ENCODE results near the gene M1AP. TPM values are rescaled to one million over a fixed set of nuclear protein-coding genes. Genes with fewer than 3 reads are reported as not detected.

The M1AP gene
- polyA plus RNA-seq, 2 of the 4 experiments (the other 2 are of a cell fraction), result not detected

DNA sequence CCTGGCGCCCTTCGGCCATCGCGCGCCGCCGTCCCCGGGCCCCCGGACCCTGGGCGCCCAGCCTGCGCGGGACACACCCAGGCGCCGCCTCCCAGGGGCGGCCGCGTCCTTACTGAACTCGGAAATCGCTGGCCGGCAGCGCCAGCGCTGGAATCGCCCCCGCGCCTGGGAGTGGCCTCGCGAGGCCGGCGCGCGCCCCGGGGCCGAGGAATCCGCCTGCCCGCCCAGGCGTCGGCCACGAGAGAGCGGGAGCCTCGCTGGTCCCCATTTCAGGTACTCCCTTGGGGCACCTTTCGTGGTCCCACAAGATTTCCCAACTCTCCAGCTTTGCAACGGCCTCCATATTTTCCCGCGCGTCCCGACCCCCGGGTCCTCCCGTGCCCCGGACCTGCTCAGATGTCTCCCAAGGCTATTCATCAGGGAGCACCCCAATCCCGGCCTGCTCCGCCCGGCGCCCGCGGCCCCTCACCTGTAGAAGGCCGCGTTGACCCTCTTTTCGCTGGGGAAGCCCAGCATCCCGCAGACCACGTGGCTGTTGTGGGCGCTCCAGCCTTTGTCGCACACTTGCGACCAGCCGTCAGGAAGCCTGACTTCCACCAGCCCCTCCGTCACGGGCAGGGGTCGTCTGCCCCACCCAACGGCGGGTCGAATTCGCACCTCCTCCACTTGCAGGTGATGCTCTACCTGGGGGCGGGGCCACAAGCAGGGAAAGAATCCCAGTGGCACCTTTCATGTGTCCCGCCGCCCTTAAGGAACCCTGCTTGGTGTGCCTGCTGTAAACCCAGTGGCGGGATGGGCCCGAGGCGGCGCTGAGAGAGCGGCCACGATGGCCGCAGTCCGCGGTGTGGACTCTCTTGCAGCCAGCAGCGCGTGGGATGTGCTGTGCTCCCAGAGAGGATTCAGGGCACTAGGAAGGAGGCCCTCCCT, 99.0 kb downstream of the M1AP start (continued):
- TF ChIP-seq, protein P1, sequence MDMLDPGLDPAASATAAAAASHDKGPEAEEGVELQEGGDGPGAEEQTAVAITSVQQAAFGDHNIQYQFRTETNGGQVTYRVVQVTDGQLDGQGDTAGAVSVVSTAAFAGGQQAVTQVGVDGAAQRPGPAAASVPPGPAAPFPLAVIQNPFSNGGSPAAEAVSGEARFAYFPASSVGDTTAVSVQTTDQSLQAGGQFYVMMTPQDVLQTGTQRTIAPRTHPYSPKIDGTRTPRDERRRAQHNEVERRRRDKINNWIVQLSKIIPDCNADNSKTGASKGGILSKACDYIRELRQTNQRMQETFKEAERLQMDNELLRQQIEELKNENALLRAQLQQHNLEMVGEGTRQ (IDR thresholded peaks at IDR 0.05), result peak; percentile 46; the same call in 1 of the 2 replicates
- no peak for TF ChIP-seq ZNF302 (CRISPR knock-in tag; IDR thresholded peaks at IDR 0.05)
- TF ChIP-seq ZSCAN20 (CRISPR knock-in tag; IDR thresholded peaks at IDR 0.05), result no peak
- TF ChIP-seq, protein P2, sequence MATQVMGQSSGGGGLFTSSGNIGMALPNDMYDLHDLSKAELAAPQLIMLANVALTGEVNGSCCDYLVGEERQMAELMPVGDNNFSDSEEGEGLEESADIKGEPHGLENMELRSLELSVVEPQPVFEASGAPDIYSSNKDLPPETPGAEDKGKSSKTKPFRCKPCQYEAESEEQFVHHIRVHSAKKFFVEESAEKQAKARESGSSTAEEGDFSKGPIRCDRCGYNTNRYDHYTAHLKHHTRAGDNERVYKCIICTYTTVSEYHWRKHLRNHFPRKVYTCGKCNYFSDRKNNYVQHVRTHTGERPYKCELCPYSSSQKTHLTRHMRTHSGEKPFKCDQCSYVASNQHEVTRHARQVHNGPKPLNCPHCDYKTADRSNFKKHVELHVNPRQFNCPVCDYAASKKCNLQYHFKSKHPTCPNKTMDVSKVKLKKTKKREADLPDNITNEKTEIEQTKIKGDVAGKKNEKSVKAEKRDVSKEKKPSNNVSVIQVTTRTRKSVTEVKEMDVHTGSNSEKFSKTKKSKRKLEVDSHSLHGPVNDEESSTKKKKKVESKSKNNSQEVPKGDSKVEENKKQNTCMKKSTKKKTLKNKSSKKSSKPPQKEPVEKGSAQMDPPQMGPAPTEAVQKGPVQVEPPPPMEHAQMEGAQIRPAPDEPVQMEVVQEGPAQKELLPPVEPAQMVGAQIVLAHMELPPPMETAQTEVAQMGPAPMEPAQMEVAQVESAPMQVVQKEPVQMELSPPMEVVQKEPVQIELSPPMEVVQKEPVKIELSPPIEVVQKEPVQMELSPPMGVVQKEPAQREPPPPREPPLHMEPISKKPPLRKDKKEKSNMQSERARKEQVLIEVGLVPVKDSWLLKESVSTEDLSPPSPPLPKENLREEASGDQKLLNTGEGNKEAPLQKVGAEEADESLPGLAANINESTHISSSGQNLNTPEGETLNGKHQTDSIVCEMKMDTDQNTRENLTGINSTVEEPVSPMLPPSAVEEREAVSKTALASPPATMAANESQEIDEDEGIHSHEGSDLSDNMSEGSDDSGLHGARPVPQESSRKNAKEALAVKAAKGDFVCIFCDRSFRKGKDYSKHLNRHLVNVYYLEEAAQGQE (IDR thresholded peaks at IDR 0.05), result peak; percentile 34; the same call in 1 of the 2 replicates

DNA sequence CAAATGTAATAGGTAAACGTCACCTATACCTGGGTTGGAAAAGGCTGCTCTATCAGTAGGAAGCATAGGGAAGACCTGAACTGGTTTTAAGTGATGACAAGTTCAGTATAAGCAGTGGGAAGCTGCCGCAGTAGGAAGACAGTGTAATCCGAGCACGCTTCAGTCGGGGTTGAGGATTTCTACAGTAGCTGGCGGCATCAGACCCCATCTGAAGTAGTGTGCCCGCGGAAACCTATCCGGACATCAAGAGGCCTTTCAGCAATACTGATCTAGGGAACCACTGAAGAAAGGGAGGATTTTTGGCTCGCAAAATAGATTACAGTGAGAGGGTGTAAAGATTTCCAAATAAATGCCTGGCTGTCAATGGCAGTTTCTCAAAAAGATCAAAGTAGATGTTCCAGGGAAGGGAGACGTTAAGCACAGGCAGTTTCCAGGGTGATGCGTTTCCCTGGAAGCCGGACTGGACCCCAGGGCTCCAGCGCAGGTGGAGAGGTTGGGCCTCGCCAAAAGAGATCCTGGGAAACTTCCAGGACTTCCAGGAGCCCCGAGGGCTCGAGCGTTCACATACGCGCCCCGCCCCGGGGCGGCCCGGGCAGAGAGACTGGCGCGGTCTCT, 99.7 kb downstream of the M1AP start:
- TF ChIP-seq, protein P2 (IDR thresholded peaks at IDR 0.05), result no peak
- CTCF ChIA-PET, result interaction anchor here (1.0 kb wide), 1 partner anchor 17 kb away, joined by 3 read pairs; no protein-coding TSS in a partner anchor
- Histone ChIP-seq H3K27ac (peak overlapping the region; percentile 89 to 92), H3K4me1 (peaks cover 15% of the 10 kb centered on the region), H3K9me3 (no peaks in the 10 kb centered on the region), H3K4me2 (peak overlapping the region; percentile 99), H3K4me3 (peak overlapping the region; percentile 78)
- no peak for FAIRE-seq
- POLR2A ChIA-PET, result no interaction called here
- DNase-seq (ENCODE audit: low read depth in 1 of 2, low spot score in 1 of 2), result no peak
- 61% methylated on average over 15 of the region's 26 CpGs for WGBS (ENCODE audit: missing lambda C conversion rate)
- ATAC-seq, result no peak; a peak in 1 of 6 replicates

DNA sequence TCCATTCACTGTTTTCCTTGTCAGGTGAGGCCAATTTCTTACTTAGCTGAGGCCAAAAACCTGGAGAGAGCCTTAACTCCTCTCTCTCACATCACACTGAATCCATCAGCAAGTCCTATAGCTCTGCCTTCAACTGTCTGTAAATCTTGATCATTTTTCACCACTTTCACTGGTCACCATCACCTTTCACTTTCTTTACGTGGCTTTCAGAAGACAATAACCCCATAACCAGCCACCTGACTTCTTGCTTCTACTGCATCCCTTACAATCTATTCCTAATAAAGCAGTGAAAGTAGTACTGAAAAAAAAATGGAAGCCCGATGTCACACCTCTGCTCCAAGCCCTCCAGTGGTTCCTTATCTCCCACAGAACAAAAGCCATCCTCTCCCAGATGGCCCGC, 102.1 kb downstream of the M1AP start:
- FAIRE-seq (no peak), DNase-seq (ENCODE audit: low read depth in 1 of 2, low spot score in 1 of 2) (no peak), ATAC-seq (no peak)
- ChIA-PET POLR2A (no interaction called here), CTCF (interaction anchor here (1.0 to 5.9 kb wide), 4 partner anchors 13 to 63 kb away, joined by 3 to 45 read pairs (median 16); partner anchors contain the start of genes AUP1, CCDC142, HTRA2 and TTC31)
- WGBS (ENCODE audit: missing lambda C conversion rate), result 71% methylated on average over 3 of the region's 3 CpGs
- peaks cover 12% of the 10 kb centered on the region for H3K4me1 ChIP-seq
- no peak overlapping the region for H3K4me2 ChIP-seq
- H3K27ac ChIP-seq, result no peak overlapping the region
- no peak overlapping the region for H3K4me3 ChIP-seq
- TF ChIP-seq, protein P3, sequence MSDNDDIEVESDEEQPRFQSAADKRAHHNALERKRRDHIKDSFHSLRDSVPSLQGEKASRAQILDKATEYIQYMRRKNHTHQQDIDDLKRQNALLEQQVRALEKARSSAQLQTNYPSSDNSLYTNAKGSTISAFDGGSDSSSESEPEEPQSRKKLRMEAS (IDR thresholded peaks at IDR 0.05), result no peak
- TF ChIP-seq SMC3 (IDR thresholded peaks at IDR 0.05) (no peak), ZNF302 (CRISPR knock-in tag; IDR thresholded peaks at IDR 0.05) (no peak), EHMT2 (IDR thresholded peaks at IDR 0.05; ENCODE audit: low read depth) (no peak), EP300 (IDR thresholded peaks at IDR 0.05) (no peak), KDM1A (IDR thresholded peaks at IDR 0.05; ENCODE audit: low read depth) (no peak)
- TF ChIP-seq, protein P4, sequence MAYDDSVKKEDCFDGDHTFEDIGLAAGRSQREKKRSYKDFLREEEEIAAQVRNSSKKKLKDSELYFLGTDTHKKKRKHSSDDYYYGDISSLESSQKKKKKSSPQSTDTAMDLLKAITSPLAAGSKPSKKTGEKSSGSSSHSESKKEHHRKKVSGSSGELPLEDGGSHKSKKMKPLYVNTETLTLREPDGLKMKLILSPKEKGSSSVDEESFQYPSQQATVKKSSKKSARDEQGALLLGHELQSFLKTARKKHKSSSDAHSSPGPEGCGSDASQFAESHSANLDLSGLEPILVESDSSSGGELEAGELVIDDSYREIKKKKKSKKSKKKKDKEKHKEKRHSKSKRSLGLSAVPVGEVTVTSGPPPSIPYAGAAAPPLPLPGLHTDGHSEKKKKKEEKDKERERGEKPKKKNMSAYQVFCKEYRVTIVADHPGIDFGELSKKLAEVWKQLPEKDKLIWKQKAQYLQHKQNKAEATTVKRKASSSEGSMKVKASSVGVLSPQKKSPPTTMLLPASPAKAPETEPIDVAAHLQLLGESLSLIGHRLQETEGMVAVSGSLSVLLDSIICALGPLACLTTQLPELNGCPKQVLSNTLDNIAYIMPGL (CRISPR knock-in tag; IDR thresholded peaks at IDR 0.05; ENCODE audit: borderline replicate concordance), result no peak
- TF ChIP-seq, protein P5, sequence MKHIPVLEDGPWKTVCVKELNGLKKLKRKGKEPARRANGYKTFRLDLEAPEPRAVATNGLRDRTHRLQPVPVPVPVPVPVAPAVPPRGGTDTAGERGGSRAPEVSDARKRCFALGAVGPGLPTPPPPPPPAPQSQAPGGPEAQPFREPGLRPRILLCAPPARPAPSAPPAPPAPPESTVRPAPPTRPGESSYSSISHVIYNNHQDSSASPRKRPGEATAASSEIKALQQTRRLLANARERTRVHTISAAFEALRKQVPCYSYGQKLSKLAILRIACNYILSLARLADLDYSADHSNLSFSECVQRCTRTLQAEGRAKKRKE (CRISPR knock-in tag; IDR thresholded peaks at IDR 0.05; ENCODE audit: low read depth), result no peak
- TF ChIP-seq, protein P2 (IDR thresholded peaks at IDR 0.05), result no peak
- no peaks in the 10 kb centered on the region for H3K9me3 ChIP-seq
